Uterus (tissue), 2 donors: ENCODE results near the gene ITGA11.

ENCODE experiments used
- POLR2A ChIP-seq, 2 donors: fragments of 450-650 bp; IDR thresholded peaks; one replicate each; pipeline ENCODE4 v1.6.1; 2016; ENCODE audit warnings: antibody characterized with exemption in 2 of 2, mild to moderate bottlenecking in 1 of 2, moderate library complexity in 1 of 2
- TF ChIP-seq, protein P1 (sequence below), 4 experiments: fragments of 200-600 bp in 2 of 4; fragments of 450-650 bp in 2 of 4; sonication (generic) in 2 of 4; IDR thresholded peaks; one replicate each; pipeline ENCODE4 v1.5.1; 2016 to 2019; ENCODE audit warnings: antibody characterized with exemption in 4 of 4, mild to moderate bottlenecking in 2 of 4, moderate library complexity in 1 of 4

DNA sequence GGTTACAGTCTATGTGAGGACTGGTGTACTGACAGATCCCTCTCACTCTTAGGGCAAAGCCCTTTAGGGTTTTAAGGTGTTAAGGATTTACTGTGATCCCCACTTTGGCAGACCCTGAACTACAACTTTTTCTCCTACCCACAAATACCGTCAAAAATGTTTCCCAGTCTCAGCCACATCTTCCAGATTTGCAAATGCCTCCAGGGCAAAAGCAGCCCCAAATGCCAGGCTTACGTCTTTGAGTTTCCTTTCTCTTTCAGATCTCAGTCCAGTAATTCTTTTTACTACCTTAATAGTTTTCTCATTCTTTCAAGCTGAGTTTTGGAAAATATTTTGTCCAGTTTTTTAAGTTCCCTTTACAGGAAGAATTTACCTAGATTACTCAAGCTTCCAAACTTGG lies 13.4 kb upstream of the ITGA11 start:
- TF ChIP-seq, protein P1, sequence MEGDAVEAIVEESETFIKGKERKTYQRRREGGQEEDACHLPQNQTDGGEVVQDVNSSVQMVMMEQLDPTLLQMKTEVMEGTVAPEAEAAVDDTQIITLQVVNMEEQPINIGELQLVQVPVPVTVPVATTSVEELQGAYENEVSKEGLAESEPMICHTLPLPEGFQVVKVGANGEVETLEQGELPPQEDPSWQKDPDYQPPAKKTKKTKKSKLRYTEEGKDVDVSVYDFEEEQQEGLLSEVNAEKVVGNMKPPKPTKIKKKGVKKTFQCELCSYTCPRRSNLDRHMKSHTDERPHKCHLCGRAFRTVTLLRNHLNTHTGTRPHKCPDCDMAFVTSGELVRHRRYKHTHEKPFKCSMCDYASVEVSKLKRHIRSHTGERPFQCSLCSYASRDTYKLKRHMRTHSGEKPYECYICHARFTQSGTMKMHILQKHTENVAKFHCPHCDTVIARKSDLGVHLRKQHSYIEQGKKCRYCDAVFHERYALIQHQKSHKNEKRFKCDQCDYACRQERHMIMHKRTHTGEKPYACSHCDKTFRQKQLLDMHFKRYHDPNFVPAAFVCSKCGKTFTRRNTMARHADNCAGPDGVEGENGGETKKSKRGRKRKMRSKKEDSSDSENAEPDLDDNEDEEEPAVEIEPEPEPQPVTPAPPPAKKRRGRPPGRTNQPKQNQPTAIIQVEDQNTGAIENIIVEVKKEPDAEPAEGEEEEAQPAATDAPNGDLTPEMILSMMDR (IDR thresholded peaks at IDR 0.05) = no peak
- no peak for TF ChIP-seq POLR2A (IDR thresholded peaks at IDR 0.05)
